Peyer's patch (tissue), 4 donors: ENCODE measurements around the gene ZCCHC14.

Experiments
- POLR2A ChIP-seq, 2 donors: fragments of 450-650 bp; IDR thresholded peaks; one replicate each; pipeline ENCODE4 v1.5.1; 2017; ENCODE audit warnings: antibody characterized with exemption in 2 of 2, mild to moderate bottlenecking in 2 of 2, moderate library complexity in 2 of 2
- TF ChIP-seq, protein P1 (sequence below), 6 experiments: fragments of 450-650 bp in 4 of 6; fragments of 200-600 bp in 2 of 6; sonication (generic) in 1 of 6; IDR thresholded peaks; one replicate each; pipeline ENCODE4 v1.5.1; 2017 to 2019; ENCODE audit warnings: antibody characterized with exemption in 6 of 6, mild to moderate bottlenecking in 3 of 6, moderate library complexity in 1 of 6

DNA sequence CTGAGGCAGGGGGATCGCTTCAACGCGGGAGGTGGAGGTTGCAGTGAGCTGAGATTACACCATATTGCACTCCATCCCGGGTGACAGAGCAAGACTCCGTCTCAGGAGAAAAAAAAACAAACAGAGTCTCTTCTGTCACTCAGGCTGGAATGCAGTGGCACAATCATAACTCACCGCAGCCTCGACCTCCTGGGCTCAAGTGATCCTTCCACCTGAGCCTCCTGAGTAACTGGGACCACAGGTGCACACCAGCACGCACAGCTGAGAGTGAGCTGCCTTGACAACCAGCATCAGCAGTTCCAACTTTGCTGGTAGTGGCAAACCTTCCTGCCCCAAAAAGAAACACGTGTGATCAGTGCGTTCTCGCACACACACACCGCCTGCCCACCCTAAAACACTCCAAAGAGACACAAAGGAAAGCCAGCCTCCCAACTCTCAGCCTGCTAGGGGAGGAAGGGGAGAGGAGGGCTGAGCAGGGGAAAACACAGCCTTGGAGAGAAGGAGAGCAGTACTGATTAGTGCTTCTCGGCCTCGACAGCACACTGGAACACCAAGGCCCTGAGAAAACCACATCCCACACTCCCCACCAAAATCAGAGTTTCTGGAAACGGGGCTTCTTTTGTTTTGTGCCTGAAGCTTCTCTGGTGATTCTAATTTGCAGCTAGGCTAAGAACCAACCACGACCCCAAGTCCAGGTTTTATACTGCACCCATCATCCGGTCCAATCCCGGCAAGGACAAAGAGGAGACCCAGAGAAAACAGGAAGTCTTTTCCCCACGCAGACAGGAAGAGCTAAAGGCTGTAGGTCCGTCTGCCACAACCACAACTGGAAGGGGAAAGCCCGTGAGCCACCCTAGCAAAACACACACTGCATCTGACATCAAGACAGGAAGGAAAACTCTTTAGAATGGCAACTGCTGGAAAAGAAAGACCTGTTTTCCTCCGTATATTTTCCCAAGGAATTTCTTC, 28.8 kb downstream of the ZCCHC14 start:
- TF ChIP-seq, protein P1, sequence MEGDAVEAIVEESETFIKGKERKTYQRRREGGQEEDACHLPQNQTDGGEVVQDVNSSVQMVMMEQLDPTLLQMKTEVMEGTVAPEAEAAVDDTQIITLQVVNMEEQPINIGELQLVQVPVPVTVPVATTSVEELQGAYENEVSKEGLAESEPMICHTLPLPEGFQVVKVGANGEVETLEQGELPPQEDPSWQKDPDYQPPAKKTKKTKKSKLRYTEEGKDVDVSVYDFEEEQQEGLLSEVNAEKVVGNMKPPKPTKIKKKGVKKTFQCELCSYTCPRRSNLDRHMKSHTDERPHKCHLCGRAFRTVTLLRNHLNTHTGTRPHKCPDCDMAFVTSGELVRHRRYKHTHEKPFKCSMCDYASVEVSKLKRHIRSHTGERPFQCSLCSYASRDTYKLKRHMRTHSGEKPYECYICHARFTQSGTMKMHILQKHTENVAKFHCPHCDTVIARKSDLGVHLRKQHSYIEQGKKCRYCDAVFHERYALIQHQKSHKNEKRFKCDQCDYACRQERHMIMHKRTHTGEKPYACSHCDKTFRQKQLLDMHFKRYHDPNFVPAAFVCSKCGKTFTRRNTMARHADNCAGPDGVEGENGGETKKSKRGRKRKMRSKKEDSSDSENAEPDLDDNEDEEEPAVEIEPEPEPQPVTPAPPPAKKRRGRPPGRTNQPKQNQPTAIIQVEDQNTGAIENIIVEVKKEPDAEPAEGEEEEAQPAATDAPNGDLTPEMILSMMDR (IDR thresholded peaks at IDR 0.05), result no peak
- TF ChIP-seq POLR2A (IDR thresholded peaks at IDR 0.05), result no peak
